Measurements from ENCODE around the gene SH3RF3.

DNA sequence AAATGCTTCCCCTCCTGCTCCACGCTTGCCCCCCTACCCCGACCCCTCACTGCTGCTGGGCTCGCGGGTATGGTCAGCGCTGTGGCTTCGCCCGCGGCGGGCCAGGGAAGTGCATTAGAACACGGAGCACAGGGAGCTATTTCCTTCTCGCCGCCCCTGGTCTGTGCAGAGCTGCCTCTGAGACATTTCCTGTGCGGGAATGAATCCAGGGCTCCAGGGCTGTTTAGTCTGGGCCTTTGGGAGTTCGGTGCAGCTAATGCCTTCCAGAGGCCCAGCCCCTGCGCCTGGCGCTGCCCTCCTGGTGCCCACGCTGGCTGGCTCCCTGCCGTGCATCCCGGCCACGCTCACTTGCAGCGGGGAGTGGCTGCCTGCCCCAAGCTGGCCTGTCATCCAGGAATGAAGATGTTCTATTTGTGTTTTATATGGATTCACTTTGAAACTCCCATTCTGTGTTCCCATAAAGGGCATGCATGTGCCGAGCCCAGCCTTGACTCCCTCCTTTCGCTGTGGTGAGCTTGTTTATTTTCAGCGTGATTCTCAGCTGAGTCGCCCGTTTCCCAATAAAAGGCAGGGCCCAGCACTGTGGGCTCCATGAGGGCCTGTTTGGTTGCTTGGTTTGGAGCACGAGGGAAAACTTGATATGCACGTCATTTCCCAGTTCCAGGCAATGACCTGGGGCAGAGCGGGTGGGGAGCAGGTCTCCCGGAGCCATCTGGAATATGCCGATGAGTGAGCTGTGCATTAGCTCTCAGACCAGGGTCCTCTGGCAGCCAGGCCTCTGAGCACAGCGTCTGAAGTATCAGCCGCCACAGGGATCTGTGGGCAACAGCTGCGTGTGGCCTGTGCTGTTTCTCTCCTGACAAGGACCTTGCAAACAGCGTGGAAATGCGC is 42.7 kb downstream of the SH3RF3 start:
- TF ChIP-seq SMC3 (IDR thresholded peaks at IDR 0.05; ENCODE audit: low read depth, low read length) (no peak), TEAD4 (IDR thresholded peaks at IDR 0.05; ENCODE audit: borderline replicate concordance, insufficient read depth) (0 out of 2 replicates have a peak, but pooled peaks have one; percentile 26), TCF12 (IDR thresholded peaks at IDR 0.05) (peak; percentile 57), MAX (IDR thresholded peaks at IDR 0.05; ENCODE audit: low read depth) (peak; percentile 79; the same call in 1 of the 2 replicates), GATA2 (CRISPR knock-in tag; IDR thresholded peaks at IDR 0.05) (peak; percentile 37), EP300 (IDR thresholded peaks at IDR 0.05; ENCODE audit: borderline replicate concordance in 1 of 2, low read depth in 1 of 2, low read length in 1 of 2) (peak; percentile 34 to 75; a peak in 2 of 4 replicates), MXI1 (IDR thresholded peaks at IDR 0.05; ENCODE audit: low read depth, low read length) (peak; percentile 50; the same call in 1 of the 2 replicates), IRF3 (IDR thresholded peaks at IDR 0.05; ENCODE audit: low read depth, low read length) (no peak), SIN3A (IDR thresholded peaks at IDR 0.05; ENCODE audit: borderline replicate concordance, low read depth, low read length) (no peak), EZH2phosphoT487 (IDR thresholded peaks at IDR 0.05; ENCODE audit: borderline replicate concordance, low read depth) (no peak)
- TF ChIP-seq, protein P1, sequence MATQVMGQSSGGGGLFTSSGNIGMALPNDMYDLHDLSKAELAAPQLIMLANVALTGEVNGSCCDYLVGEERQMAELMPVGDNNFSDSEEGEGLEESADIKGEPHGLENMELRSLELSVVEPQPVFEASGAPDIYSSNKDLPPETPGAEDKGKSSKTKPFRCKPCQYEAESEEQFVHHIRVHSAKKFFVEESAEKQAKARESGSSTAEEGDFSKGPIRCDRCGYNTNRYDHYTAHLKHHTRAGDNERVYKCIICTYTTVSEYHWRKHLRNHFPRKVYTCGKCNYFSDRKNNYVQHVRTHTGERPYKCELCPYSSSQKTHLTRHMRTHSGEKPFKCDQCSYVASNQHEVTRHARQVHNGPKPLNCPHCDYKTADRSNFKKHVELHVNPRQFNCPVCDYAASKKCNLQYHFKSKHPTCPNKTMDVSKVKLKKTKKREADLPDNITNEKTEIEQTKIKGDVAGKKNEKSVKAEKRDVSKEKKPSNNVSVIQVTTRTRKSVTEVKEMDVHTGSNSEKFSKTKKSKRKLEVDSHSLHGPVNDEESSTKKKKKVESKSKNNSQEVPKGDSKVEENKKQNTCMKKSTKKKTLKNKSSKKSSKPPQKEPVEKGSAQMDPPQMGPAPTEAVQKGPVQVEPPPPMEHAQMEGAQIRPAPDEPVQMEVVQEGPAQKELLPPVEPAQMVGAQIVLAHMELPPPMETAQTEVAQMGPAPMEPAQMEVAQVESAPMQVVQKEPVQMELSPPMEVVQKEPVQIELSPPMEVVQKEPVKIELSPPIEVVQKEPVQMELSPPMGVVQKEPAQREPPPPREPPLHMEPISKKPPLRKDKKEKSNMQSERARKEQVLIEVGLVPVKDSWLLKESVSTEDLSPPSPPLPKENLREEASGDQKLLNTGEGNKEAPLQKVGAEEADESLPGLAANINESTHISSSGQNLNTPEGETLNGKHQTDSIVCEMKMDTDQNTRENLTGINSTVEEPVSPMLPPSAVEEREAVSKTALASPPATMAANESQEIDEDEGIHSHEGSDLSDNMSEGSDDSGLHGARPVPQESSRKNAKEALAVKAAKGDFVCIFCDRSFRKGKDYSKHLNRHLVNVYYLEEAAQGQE (IDR thresholded peaks at IDR 0.05; ENCODE audit: low read depth, low read length), result no peak
- TF ChIP-seq, protein P2, sequence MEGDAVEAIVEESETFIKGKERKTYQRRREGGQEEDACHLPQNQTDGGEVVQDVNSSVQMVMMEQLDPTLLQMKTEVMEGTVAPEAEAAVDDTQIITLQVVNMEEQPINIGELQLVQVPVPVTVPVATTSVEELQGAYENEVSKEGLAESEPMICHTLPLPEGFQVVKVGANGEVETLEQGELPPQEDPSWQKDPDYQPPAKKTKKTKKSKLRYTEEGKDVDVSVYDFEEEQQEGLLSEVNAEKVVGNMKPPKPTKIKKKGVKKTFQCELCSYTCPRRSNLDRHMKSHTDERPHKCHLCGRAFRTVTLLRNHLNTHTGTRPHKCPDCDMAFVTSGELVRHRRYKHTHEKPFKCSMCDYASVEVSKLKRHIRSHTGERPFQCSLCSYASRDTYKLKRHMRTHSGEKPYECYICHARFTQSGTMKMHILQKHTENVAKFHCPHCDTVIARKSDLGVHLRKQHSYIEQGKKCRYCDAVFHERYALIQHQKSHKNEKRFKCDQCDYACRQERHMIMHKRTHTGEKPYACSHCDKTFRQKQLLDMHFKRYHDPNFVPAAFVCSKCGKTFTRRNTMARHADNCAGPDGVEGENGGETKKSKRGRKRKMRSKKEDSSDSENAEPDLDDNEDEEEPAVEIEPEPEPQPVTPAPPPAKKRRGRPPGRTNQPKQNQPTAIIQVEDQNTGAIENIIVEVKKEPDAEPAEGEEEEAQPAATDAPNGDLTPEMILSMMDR (IDR thresholded peaks at IDR 0.05), result peak; percentile 40

Measured in SK-N-SH (cell line).